Breast epithelium (tissue), 3 donors: ENCODE measurements around the gene TPTE.
"Not testable (repeated sequence)": the region's sequence is repeated elsewhere in the genome, so short reads cannot be mapped to it uniquely, and the experiment has no call there.

ENCODE experiments used
- CTCF ChIP-seq, 3 donors: fragments of 450-650 bp; IDR thresholded peaks; one replicate each; pipeline ENCODE4 v1.5.1; 2016 to 2017; ENCODE audit warnings: antibody characterized with exemption in 3 of 3, mild to moderate bottlenecking in 3 of 3, moderate library complexity in 3 of 3
- POLR2A ChIP-seq: fragments of 450-650 bp; IDR thresholded peaks from one replicate; pipeline ENCODE4 v1.6.1; 2016; ENCODE audit warnings: antibody characterized with exemption, mild to moderate bottlenecking, moderate library complexity
- POLR2AphosphoS5 ChIP-seq, 3 donors: sonication (generic); formaldehyde crosslinking; IDR thresholded peaks; one replicate each; pipeline ENCODE4 v1.6.1; 2017; ENCODE audit warnings: antibody characterized with exemption in 3 of 3

- not testable (repeated sequence) for TF ChIP-seq CTCF (IDR thresholded peaks at IDR 0.05); POLR2A; POLR2AphosphoS5 (IDR thresholded peaks at IDR 0.05)
Observed at GRCh38 chr21:10614285-10614684, 92.9 kb downstream of the TPTE start.
